NCI-H1048 (cell line): Measurements from ENCODE around the gene INHBB.

Source experiments
- DNase-seq: peaks from one replicate; lab custom pipeline; 2025; lab: John Stamatoyannopoulos, UW

The INHBB gene

GRCh38 chr2:120398051-120398995 lies 52.4 kb downstream of the INHBB start:
- DNase-seq: no peak

- DNase-seq: no peak
Measured at GRCh38 chr2:120398996-120399888, 53.3 kb downstream of the INHBB start.

- no peak for DNase-seq
Measured at GRCh38 chr2:120399889-120400240, 53.9 kb downstream of the INHBB start.

- no peak for DNase-seq
Measured at GRCh38 chr2:120400551-120400950, 54.6 kb downstream of the INHBB start.
